ENCODE data around the gene OCRL.

Gene OCRL

DNA sequence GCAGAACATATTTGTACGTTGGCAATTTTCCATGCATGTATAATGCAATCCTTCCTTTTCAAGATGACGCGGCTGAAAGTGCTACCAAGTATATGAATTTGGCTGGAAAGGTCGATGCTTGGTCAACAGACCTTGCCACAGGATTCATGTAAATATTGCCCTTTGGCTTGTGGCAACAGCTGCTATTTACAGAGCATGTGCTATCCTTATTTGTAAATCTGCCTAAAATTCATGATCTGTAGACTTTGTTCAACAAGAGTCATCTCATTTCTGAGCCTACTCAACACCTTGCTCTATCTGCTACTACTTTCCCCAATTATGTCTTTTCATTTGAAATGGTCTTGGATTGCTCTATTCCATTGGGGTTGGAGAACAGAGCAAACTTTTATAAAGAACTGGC, 14.9 kb upstream of the OCRL start:
- no peak overlapping the region for H2AFZ ChIP-seq (ENCODE audit: low read depth, low read length, severe bottlenecking)
- H3K4me2 ChIP-seq (ENCODE audit: low read depth, low read length, poor library complexity, severe bottlenecking), result no peak overlapping the region
- H3K27me3 ChIP-seq (ENCODE audit: low read length), result no peaks in the 10 kb centered on the region
- no peaks in the 10 kb centered on the region for H3K79me2 ChIP-seq (ENCODE audit: insufficient read depth, low read length)
- H3K9me3 ChIP-seq (ENCODE audit: insufficient read depth, low read length), result no peaks in the 10 kb centered on the region
- no peak overlapping the region for H3K9ac ChIP-seq (ENCODE audit: low read length)
- H3F3A ChIP-seq (ENCODE audit: insufficient read depth), result no peaks in the 10 kb centered on the region
- H4K20me1 ChIP-seq (ENCODE audit: low read depth, low read length), result no peaks in the 10 kb centered on the region
- no peaks in the 10 kb centered on the region for H3K9me2 ChIP-seq (replicated peaks; ENCODE audit: insufficient read depth, low read length)
- TF ChIP-seq EZH2phosphoT487 (conservative IDR thresholded peaks at IDR 0.05; ENCODE audit: low read length), result no peak
- TF ChIP-seq, protein P1, sequence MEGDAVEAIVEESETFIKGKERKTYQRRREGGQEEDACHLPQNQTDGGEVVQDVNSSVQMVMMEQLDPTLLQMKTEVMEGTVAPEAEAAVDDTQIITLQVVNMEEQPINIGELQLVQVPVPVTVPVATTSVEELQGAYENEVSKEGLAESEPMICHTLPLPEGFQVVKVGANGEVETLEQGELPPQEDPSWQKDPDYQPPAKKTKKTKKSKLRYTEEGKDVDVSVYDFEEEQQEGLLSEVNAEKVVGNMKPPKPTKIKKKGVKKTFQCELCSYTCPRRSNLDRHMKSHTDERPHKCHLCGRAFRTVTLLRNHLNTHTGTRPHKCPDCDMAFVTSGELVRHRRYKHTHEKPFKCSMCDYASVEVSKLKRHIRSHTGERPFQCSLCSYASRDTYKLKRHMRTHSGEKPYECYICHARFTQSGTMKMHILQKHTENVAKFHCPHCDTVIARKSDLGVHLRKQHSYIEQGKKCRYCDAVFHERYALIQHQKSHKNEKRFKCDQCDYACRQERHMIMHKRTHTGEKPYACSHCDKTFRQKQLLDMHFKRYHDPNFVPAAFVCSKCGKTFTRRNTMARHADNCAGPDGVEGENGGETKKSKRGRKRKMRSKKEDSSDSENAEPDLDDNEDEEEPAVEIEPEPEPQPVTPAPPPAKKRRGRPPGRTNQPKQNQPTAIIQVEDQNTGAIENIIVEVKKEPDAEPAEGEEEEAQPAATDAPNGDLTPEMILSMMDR (IDR thresholded peaks at IDR 0.05; ENCODE audit: insufficient read depth, low read length, poor library complexity, severe bottlenecking), result no peak
- H3K4me3 ChIP-seq (ENCODE audit: insufficient read depth, low read length, poor library complexity, severe bottlenecking), result no peak overlapping the region
- no peaks in the 10 kb centered on the region for H3K36me3 ChIP-seq (ENCODE audit: low read length)
- no peak overlapping the region for H3K27ac ChIP-seq (ENCODE audit: low read depth, low read length)

DNA sequence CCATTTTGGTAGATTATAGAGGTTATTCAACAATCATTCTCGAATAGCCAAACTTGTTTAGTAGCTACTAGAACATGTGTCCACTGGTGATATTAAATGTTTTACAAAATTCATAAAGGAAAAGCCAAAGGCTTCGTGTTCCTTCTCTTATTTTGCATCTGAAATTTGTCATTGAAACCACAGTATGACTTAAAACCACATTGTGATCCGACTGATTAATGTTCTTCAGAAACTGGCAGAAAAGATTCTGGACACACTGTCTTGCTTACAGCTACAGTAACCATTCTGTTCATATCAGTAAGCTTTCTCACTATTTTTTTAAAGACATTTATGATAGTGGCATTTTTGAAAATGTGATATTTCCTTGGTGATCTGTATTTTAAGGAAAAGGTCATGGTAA, 14.2 kb upstream of the OCRL start:
- Histone ChIP-seq H3F3A (ENCODE audit: insufficient read depth) (no peaks in the 10 kb centered on the region), H3K4me2 (ENCODE audit: low read depth, low read length, poor library complexity, severe bottlenecking) (no peak overlapping the region), H3K9me2 (replicated peaks; ENCODE audit: insufficient read depth, low read length) (no peaks in the 10 kb centered on the region), H3K27me3 (ENCODE audit: low read length) (no peaks in the 10 kb centered on the region), H3K36me3 (ENCODE audit: low read length) (no peaks in the 10 kb centered on the region), H3K4me3 (ENCODE audit: insufficient read depth, low read length, poor library complexity, severe bottlenecking) (no peak overlapping the region), H3K79me2 (ENCODE audit: insufficient read depth, low read length) (no peaks in the 10 kb centered on the region), H3K9ac (ENCODE audit: low read length) (no peak overlapping the region), H3K27ac (ENCODE audit: low read depth, low read length) (no peak overlapping the region), H3K9me3 (ENCODE audit: insufficient read depth, low read length) (no peaks in the 10 kb centered on the region), H2AFZ (ENCODE audit: low read depth, low read length, severe bottlenecking) (no peak overlapping the region), H4K20me1 (ENCODE audit: low read depth, low read length) (no peaks in the 10 kb centered on the region)
- TF ChIP-seq, protein P1 (IDR thresholded peaks at IDR 0.05; ENCODE audit: insufficient read depth, low read length, poor library complexity, severe bottlenecking), result no peak
- TF ChIP-seq EZH2phosphoT487 (conservative IDR thresholded peaks at IDR 0.05; ENCODE audit: low read length), result no peak

DNA sequence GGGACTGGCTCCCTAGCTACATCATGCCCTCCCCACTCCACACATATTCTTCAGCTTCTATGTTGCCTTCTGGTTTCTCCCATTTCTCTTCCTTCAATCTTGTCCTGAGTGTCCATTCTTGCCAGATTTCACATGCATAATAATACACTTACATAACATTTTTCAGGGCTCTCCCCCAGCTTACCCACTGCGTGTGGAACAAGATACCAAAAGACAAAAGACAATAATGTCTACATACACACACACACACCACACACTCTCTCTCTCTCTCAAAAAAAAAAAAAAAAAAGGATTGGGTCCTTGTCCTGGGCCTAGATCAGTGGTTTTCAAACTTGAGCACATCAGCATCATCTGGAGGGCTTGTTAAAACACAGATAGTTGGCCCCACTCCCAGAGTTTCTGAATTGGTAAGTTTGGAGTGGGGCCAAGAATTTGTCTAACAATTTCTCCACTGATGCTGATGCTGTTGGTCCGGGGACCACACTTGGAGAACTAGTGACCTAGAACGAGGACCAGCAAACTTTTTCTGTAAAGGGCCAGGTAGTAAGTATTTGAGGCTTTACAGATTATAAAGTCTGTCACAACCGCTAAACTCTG, 10.3 kb upstream of the OCRL start:
- Histone ChIP-seq H2AFZ (ENCODE audit: low read depth, low read length, severe bottlenecking) (no peak overlapping the region), H3K9ac (ENCODE audit: low read length) (no peak overlapping the region), H3K79me2 (ENCODE audit: insufficient read depth, low read length) (no peaks in the 10 kb centered on the region), H3K36me3 (ENCODE audit: low read length) (no peaks in the 10 kb centered on the region), H4K20me1 (ENCODE audit: low read depth, low read length) (no peaks in the 10 kb centered on the region), H3K4me3 (ENCODE audit: insufficient read depth, low read length, poor library complexity, severe bottlenecking) (no peak overlapping the region), H3K27me3 (ENCODE audit: low read length) (no peaks in the 10 kb centered on the region), H3F3A (ENCODE audit: insufficient read depth) (no peaks in the 10 kb centered on the region), H3K4me2 (ENCODE audit: low read depth, low read length, poor library complexity, severe bottlenecking) (no peak overlapping the region), H3K9me3 (ENCODE audit: insufficient read depth, low read length) (no peaks in the 10 kb centered on the region), H3K9me2 (replicated peaks; ENCODE audit: insufficient read depth, low read length) (no peaks in the 10 kb centered on the region), H3K27ac (ENCODE audit: low read depth, low read length) (no peak overlapping the region)
- TF ChIP-seq, protein P1 (IDR thresholded peaks at IDR 0.05; ENCODE audit: insufficient read depth, low read length, poor library complexity, severe bottlenecking), result no peak
- no peak for TF ChIP-seq EZH2phosphoT487 (conservative IDR thresholded peaks at IDR 0.05; ENCODE audit: low read length)
